HepG2 (cell line): ENCODE results near the gene KIAA0825.

ENCODE experiments used
- BRD4 ChIP-seq: sonication (generic); formaldehyde crosslinking; IDR thresholded peaks from 2 replicates; pipeline ENCODE4 v1.4.0; 2020; ENCODE audit warnings: missing genetic modification reagents
- POLR2A ChIP-seq, 2 experiments: IDR thresholded peaks; 2 replicates each; pipeline ENCODE4 v1.6.1; 2011; ENCODE audit warnings: low read depth in 2 of 2, low read length in 2 of 2, mild to moderate bottlenecking in 1 of 2, moderate library complexity in 1 of 2; ENCODE audit not compliant: insufficient read depth in 1 of 2
- POLR2G ChIP-seq: fragments of 200-400 bp; formaldehyde crosslinking; IDR thresholded peaks from 2 replicates; pipeline ENCODE4 v1.6.1; 2018; ENCODE audit warnings: mild to moderate bottlenecking, low read depth, low read length, moderate library complexity
- TBX3 ChIP-seq: fragments of 450-650 bp; IDR thresholded peaks from 2 replicates; pipeline ENCODE4 v1.6.1; 2017; ENCODE audit warnings: antibody characterized with exemption, mild to moderate bottlenecking, inconsistent platforms, borderline replicate concordance
- ZFP90 ChIP-seq: sonication (generic); formaldehyde crosslinking; IDR thresholded peaks from 2 replicates; pipeline ENCODE4 v1.8.0; 2022; ENCODE audit warnings: missing genetic modification reagents, mild to moderate bottlenecking, inconsistent platforms, borderline replicate concordance
- ZNF513 ChIP-seq: sonication (generic); formaldehyde crosslinking; conservative IDR thresholded peaks from 2 replicates; pipeline ENCODE4 v1.5.0; 2020; ENCODE audit warnings: missing genetic modification reagents
- ZZZ3 ChIP-seq: sonication (generic); formaldehyde crosslinking; IDR thresholded peaks from 2 replicates; pipeline ENCODE4 v1.4.0; 2020; ENCODE audit warnings: missing genetic modification reagents, mild to moderate bottlenecking, borderline replicate concordance
- TF ChIP-seq, protein P1 (sequence below): sonication (generic); formaldehyde crosslinking; IDR thresholded peaks from 2 replicates; pipeline ENCODE4 v1.5.0; 2020; ENCODE audit warnings: mild to moderate bottlenecking, missing genetic modification reagents, moderate library complexity

DNA sequence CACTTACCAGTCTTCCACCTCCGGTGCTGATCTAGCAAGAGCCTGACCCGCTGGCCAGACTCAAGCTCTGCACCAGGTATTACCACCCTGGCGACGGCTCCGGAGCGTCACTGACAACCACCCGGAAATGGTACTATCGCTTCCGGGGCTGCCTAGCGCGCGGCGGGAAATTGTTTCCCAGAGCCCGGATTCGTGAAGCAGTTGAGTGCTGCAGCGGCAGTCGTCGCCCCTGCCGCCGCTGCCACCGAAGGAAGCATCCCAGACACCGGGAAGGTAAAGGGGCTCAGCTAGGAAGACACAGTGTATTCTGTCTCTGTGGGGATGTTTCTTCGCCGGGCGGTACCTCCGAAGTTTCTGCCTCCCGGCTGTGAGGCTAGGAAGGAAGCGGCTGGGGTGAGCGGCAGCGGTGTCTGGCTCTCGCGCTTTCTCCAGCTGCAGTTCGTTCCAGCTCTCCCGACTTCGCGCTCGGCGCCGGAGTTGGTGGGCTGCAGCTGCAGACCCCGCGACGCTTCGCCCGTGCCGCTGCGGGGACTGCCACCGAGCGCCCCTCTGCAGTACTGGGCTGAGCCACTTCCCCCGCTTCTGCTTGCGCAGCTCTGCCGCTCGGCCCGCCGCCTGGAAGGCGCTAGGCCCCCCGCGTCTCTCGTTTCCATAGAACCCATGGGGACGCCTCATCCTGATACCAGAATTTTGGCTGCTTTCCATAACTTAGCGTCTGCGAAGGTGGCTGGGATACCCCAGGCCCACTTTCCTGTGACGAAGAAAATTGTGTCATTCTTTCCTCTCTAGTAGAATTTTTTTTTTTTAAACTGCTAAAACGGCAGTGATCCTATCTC is at the start of gene KIAA0825, which contains the start of gene SLF1:
- TF ChIP-seq POLR2A (IDR thresholded peaks at IDR 0.05; ENCODE audit: insufficient read depth in 1 of 2, low read depth in 2 of 2, low read length in 2 of 2) (peak; percentile 61 to 70; a peak in 2 of 4 replicates), BRD4 (CRISPR knock-in tag) (no peak), ZNF513 (CRISPR knock-in tag) (no peak), ZZZ3 (CRISPR knock-in tag) (no peak), TBX3 (no peak), POLR2G (peak; percentile 76), ZFP90 (CRISPR knock-in tag) (no peak)
- TF ChIP-seq, protein P1, sequence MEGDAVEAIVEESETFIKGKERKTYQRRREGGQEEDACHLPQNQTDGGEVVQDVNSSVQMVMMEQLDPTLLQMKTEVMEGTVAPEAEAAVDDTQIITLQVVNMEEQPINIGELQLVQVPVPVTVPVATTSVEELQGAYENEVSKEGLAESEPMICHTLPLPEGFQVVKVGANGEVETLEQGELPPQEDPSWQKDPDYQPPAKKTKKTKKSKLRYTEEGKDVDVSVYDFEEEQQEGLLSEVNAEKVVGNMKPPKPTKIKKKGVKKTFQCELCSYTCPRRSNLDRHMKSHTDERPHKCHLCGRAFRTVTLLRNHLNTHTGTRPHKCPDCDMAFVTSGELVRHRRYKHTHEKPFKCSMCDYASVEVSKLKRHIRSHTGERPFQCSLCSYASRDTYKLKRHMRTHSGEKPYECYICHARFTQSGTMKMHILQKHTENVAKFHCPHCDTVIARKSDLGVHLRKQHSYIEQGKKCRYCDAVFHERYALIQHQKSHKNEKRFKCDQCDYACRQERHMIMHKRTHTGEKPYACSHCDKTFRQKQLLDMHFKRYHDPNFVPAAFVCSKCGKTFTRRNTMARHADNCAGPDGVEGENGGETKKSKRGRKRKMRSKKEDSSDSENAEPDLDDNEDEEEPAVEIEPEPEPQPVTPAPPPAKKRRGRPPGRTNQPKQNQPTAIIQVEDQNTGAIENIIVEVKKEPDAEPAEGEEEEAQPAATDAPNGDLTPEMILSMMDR (CRISPR knock-in tag): peak; percentile 17; the same call in 1 of the 2 replicates
